GM12873 (cell line): ENCODE data around the gene DHX9.

Source experiments
- CTCF ChIP-seq: IDR thresholded peaks from 2 replicates; pipeline ENCODE4 v1.5.1; 2012; ENCODE audit warnings: low read depth, mild to moderate bottlenecking, moderate library complexity, low read length, control low read depth; ENCODE audit not compliant: insufficient read depth; ENCODE audit errors: missing control alignments

The DHX9 gene

GRCh38 chr1:182886985-182887384 is 47.8 kb downstream of the DHX9 start:
- no peak for TF ChIP-seq CTCF

GRCh38 chr1:182888736-182889531 is 49.8 kb downstream of the DHX9 start:
- no peak for TF ChIP-seq CTCF

GRCh38 chr1:182889997-182890396 is 50.9 kb downstream of the DHX9 start:
- no peak for TF ChIP-seq CTCF

GRCh38 chr1:182890927-182891610 is 51.9 kb downstream of the DHX9 start:
- no peak for TF ChIP-seq CTCF

- no peak for TF ChIP-seq CTCF
These were observed 58.5 kb downstream of the DHX9 start for GRCh38 chr1:182897696-182898095.

GRCh38 chr1:182905321-182905720 is 66.2 kb downstream of the DHX9 start:
- TF ChIP-seq CTCF: no peak

GRCh38 chr1:182909578-182909977 is 70.4 kb downstream of the DHX9 start:
- no peak for TF ChIP-seq CTCF
